Mucosa of stomach (tissue), 1 donor: ENCODE measurements around the gene POLD1.
"Not testable (repeated sequence)": the region's sequence is repeated elsewhere in the genome, so short reads cannot be mapped to it uniquely, and the experiment has no call there.

ENCODE experiments used
- H3K27me3 ChIP-seq: one replicate; pipeline ENCODE4 v1.7.0; 2013; ENCODE audit warnings: mild to moderate bottlenecking, low read length; ENCODE audit not compliant: control insufficient read depth, insufficient read depth
- H3K36me3 ChIP-seq: one replicate; pipeline ENCODE4 v1.7.0; 2013; ENCODE audit warnings: low read length; ENCODE audit not compliant: control insufficient read depth, insufficient read depth
- H3K4me1 ChIP-seq: one replicate; pipeline ENCODE4 v1.7.0; 2013; ENCODE audit warnings: mild to moderate bottlenecking, low read length; ENCODE audit not compliant: control insufficient read depth, insufficient read depth
- H3K4me3 ChIP-seq: one replicate; pipeline ENCODE4 v1.7.0; 2013; ENCODE audit warnings: low read length
- H3K9ac ChIP-seq: one replicate; pipeline ENCODE4 v1.7.0; 2013; ENCODE audit warnings: mild to moderate bottlenecking, low read length, moderate library complexity
- H3K9me3 ChIP-seq: one replicate; pipeline ENCODE4 v1.7.0; 2013; ENCODE audit warnings: mild to moderate bottlenecking, low read length, moderate library complexity; ENCODE audit not compliant: control insufficient read depth
- donor health status: Pancreatic carcinoma.

Gene POLD1

DNA sequence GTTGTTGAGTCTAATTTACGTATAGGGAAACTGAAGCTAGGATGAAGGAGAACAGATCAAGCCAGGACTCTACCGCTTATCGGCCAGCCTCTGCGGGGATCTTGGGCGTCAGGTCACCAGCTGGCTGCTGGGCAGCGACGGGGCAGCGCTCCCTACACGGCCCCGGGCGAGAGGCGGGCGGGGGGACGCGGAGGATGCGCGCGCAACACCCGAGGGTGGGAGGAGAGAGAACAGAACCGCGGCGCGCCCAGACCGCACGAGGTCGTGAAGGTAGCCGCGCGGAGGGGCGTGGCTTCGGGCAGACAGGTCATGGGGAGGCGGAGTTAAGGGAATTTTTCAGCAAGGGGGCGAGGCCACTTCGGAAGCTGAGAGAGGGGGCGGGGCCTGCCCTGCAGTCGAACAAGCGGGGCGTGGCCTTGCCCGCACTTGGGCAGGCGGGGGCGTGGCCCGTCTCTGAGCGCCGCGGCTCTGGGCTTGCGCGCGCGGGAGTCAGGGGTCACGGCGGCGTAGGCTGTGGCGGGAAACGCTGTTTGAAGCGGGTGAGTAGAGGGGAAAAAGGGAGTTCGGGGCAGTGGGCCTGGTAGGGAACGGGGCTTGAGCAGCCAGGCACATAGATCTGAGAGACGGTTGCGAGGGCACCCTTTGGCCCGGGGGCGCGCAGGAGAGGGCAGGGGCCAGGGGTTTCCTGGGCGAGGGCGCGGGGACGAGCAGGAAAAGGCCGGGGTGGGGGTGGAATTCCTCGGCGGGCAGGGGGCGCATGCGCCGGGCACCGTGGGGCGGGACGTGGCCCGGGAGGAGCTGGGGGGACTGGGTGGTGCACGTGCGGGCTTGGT, at the start of gene POLD1:
Gene POLD1 (plus strand): TSS at position 496 of the 833 bp plus-strand sequence. CDS start 14,505 bp downstream, outside the sequence.
- no peaks in the 10 kb centered on the region for H3K27me3 ChIP-seq
- peak within 1 kb of the TSS; percentile 28 for H3K4me3 ChIP-seq
- peak within 1 kb of the TSS; percentile 67 for H3K9ac ChIP-seq
- peaks cover 5% of the 10 kb centered on the region for H3K4me1 ChIP-seq
- H3K9me3 ChIP-seq, result no peaks in the 10 kb centered on the region
- H3K36me3 ChIP-seq, result peaks cover 16% of the 10 kb centered on the region

GRCh38 chr19:50334741-50335421, 49.3 kb upstream of the POLD1 start:
- H3K27me3 ChIP-seq, result peaks cover 43% of the 10 kb centered on the region
- no peak overlapping the region for H3K9ac ChIP-seq
- no peak overlapping the region for H3K4me3 ChIP-seq
- no peaks in the 10 kb centered on the region for H3K36me3 ChIP-seq
- H3K4me1 ChIP-seq, result peaks cover 18% of the 10 kb centered on the region
- no peaks in the 10 kb centered on the region for H3K9me3 ChIP-seq

- not testable (repeated sequence) for H3K36me3 ChIP-seq
- H3K4me1 ChIP-seq, result peaks cover 13% of the 10 kb centered on the region
These were observed 47.1 kb upstream of the POLD1 start for GRCh38 chr19:50337031-50337430.

DNA sequence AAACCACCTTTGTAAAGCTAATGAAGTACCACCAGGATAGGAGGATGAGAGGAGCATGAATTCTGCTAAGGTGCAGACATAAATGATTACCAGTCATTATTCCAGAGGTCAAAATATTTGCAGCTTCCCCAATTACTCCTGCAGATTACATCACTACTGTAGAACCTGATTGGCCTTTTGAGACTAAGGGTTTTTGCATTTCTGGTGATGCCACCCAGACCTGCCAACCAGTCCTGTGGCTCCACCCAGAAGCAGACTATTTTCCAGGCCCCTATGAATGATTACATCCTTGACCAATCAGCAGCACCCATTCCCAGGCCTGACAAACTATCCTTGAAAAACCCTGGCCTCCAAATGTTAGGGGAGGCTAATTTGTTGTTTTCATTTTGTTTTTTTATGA, 43.8 kb upstream of the POLD1 start:
- H3K4me3 ChIP-seq, result no peak overlapping the region
- no peaks in the 10 kb centered on the region for H3K4me1 ChIP-seq
- no peaks in the 10 kb centered on the region for H3K27me3 ChIP-seq
- no peak overlapping the region for H3K9ac ChIP-seq
- no peaks in the 10 kb centered on the region for H3K36me3 ChIP-seq
- H3K9me3 ChIP-seq, result no peaks in the 10 kb centered on the region

More at GRCh38 chr19:50337031-50337430, 47.1 kb upstream of the POLD1 start:
- H3K9ac ChIP-seq, H3K4me3 ChIP-seq, H3K9me3 ChIP-seq: not testable (repeated sequence)
- H3K27me3 ChIP-seq, result peaks cover 22% of the 10 kb centered on the region

GRCh38 chr19:50341091-50341564, 43.0 kb upstream of the POLD1 start:
- Histone ChIP-seq H3K4me1 (no peaks in the 10 kb centered on the region), H3K4me3 (no peak overlapping the region), H3K9ac (no peak overlapping the region), H3K36me3 (no peaks in the 10 kb centered on the region), H3K9me3 (no peaks in the 10 kb centered on the region), H3K27me3 (no peaks in the 10 kb centered on the region)

- Histone ChIP-seq H3K4me1 (no peaks in the 10 kb centered on the region), H3K9me3 (no peaks in the 10 kb centered on the region), H3K36me3 (no peaks in the 10 kb centered on the region), H3K9ac (no peak overlapping the region), H3K4me3 (no peak overlapping the region), H3K27me3 (no peaks in the 10 kb centered on the region)
These were observed 39.4 kb upstream of the POLD1 start for GRCh38 chr19:50344661-50345318.

- H3K36me3 ChIP-seq, H3K4me1 ChIP-seq, H3K4me3 ChIP-seq, H3K9me3 ChIP-seq, H3K27me3 ChIP-seq, H3K9ac ChIP-seq: not testable (repeated sequence)
These were observed 37.0 kb upstream of the POLD1 start for GRCh38 chr19:50347089-50347581.

DNA sequence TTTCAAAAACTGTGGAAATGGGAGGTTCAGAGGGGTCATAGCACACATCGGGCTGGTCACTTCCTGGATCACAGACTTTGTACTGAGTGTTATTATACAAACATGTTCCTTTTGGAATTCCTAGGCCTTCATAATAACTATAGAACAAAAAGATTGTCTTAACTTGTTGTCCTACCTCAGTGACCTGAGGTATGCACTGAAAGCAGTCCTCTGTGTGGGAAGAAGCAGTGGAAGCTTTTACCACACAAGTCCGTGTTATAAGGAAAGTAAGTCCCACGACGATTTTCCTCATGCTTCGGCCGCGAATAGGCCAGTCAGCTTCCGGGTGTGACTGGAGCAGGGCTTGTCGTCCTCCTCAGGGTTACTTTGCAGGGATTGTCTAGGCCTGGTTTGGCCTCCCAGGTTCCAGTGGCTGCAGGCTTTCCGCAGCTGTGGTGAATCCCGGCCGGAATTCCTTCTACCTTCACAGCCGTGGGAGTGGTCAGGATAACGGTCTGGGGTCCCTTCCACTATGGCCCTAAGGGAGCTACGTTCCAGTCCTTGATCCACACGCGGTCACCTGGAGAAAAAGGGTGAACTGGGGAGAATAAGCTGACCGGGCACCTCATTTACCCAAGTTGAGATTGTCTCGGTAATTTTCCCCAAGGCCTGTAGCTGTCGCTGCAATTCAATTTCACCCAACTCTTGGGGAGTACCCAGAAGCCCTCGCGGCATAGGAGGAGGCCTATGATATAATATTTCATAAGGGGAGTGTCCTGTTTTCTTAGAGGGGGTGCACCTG, 34.7 kb upstream of the POLD1 start:
- Histone ChIP-seq H3K4me1 (no peaks in the 10 kb centered on the region), H3K9me3 (no peaks in the 10 kb centered on the region), H3K27me3 (no peaks in the 10 kb centered on the region), H3K36me3 (no peaks in the 10 kb centered on the region), H3K4me3 (no peak overlapping the region), H3K9ac (no peak overlapping the region)

GRCh38 chr19:50352242-50352641, 31.9 kb upstream of the POLD1 start:
- H3K9me3 ChIP-seq, result no peaks in the 10 kb centered on the region
- H3K4me3 ChIP-seq, result no peak overlapping the region
- no peaks in the 10 kb centered on the region for H3K36me3 ChIP-seq
- H3K4me1 ChIP-seq, result peaks cover 3% of the 10 kb centered on the region
- no peak overlapping the region for H3K9ac ChIP-seq
- peaks cover 2% of the 10 kb centered on the region for H3K27me3 ChIP-seq

- not testable (repeated sequence) for H3K36me3 ChIP-seq, H3K9me3 ChIP-seq, H3K9ac ChIP-seq, H3K4me1 ChIP-seq, H3K4me3 ChIP-seq, H3K27me3 ChIP-seq
These were observed 30.7 kb upstream of the POLD1 start for GRCh38 chr19:50353487-50353880.

GRCh38 chr19:50356691-50357177, 27.4 kb upstream of the POLD1 start:
- Histone ChIP-seq H3K4me3 (peak overlapping the region; percentile 35), H3K9ac (no peak overlapping the region), H3K4me1 (peaks cover 4% of the 10 kb centered on the region), H3K36me3 (no peaks in the 10 kb centered on the region), H3K27me3 (peaks cover 6% of the 10 kb centered on the region), H3K9me3 (no peaks in the 10 kb centered on the region)
